MM.1S (cell line): ENCODE results near the gene BACH2.

Experiments used
- CTCF ChIP-seq: fragments of 300-600 bp; sonication (generic); IDR thresholded peaks from 2 replicates; pipeline ENCODE4 v1.5.1; 2016; ENCODE audit warnings: antibody characterized with exemption, low read length, mixed read lengths
- EZH2 ChIP-seq: fragments of 300-600 bp; sonication (generic); optimal IDR thresholded peaks from 2 replicates; pipeline ENCODE3; 2017; ENCODE audit warnings: low read depth, mild to moderate bottlenecking, antibody characterized with exemption, low read length, mixed read lengths
- EZH2phosphoT487 ChIP-seq: fragments of 300-600 bp; sonication (generic); IDR thresholded peaks from 2 replicates; pipeline ENCODE4 v1.6.1; 2018; ENCODE audit warnings: antibody characterized with exemption, low read length

GRCh38 chr6:89927264-89927663, 369.4 kb downstream of the BACH2 start:
- TF ChIP-seq CTCF = no peak
- no peak for TF ChIP-seq EZH2phosphoT487
- TF ChIP-seq EZH2 = no peak
